NCI-H1105 (cell line): ENCODE data around the gene GPR108.

Experiments
- DNase-seq: peaks from one replicate; lab custom pipeline; 2025; lab: John Stamatoyannopoulos, UW

The GPR108 gene

DNA sequence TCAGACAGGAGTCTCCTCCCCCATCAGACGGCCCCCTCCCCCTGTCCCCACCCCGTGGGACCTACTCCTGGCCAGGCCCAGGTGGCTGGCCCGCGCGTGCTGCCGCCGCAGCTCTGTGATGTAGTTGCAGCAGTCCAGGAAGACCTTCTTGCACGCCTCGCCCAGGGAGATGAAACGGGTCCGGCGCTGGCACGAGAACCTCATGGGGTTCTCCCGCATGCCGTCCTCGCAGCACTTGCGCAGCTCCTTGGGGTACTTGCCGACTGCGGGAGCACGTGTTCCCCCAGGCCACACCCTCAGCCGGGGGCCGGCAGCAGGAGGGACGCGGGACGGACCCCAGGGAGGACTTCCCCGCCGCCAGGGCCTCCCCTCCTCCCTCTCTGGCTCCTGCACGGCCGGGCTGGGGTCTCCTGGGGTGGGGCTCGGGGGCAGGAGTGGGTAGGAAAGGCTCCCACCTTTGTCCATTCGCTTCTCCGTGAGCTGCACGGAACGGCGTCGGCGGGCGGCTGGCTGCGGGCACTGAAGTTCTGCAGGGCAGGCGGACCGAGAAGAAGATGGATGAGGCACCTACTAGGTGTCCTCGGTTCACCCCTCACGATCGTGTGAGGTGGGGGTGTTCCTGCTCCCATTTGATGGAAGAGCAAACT, 30.2 kb downstream of the GPR108 start:
- DNase-seq, result no peak

DNA sequence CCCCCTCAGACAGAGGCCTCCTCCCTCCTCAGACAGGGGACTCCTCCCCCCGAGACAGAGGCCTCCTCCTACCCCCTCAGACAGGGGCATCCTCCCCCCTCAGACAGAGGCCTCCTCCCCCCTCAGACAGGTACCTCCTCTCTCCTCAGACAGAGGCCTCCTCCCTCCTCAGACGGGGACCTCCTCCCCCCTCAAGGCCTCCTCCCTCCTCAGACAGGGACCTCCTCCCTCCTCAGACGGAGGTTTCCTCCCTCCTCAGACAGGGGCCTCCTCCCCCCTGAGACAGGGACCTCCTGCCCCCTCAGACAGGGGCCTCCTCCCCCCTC, 30.8 kb downstream of the GPR108 start:
- DNase-seq, result no peak

DNA sequence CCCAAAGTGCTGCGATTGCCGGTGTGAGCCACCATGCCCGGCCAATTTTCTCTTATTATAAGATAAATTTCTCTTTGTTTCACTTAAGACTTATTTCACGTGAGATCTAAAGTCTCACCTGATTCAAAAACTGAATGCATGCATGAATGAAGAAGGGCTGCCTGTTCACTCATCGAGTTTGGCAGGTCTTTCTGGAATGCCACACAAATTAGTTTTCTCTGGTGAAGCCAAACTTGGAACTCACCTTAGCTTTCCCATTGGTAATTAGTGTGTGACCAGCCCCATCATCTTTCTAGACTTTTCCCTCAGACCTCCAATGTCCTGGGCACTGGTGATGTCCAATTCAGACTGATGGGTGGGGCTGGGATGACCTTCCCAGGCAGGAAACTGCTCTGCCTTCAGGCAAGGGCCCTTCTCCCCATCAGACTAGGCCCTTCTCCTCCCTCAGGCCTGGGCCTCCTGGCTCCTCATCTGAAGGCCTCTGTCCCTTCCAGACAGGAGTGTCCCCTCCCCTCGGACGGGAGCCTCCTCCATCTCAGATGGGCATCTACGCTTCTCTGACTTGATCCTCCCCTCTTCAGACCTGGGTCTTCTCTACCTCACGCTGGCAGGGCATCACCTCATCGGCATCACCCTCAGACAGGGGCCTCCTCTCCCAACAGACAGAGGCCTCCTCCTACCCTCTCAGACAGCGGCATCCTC, 31.3 kb downstream of the GPR108 start:
- no peak for DNase-seq

DNA sequence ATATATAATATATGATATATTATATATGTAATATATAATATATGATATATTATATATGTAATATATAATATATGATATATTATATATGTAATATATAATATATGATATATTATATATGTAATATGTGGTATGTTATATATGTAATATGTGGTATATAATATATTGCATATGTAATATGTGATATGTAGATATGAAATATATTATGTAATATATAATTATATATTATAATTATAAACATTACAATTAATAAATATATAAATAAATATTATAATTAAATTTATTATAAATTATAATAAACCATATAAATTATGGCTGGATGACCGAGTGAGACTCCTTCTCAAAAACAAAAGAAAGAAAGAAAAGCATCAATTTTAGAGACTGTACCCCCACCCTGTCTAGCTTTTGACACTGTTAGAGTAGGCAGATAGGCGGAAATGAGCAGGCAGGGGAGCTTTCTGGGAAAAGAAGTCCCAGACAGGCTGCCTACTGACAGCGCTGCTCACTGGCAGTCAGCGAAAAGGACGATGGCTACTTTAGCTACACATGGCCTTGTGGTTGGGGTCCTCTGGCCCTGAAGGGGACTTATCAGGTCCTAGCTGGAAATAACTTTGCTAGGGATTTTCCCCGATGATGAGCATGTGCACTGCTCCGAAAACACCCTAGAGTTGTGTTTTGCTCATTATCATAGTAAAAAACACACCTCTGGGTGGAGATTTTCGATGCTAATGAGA, 36.6 kb downstream of the GPR108 start:
- DNase-seq, result no peak

DNA sequence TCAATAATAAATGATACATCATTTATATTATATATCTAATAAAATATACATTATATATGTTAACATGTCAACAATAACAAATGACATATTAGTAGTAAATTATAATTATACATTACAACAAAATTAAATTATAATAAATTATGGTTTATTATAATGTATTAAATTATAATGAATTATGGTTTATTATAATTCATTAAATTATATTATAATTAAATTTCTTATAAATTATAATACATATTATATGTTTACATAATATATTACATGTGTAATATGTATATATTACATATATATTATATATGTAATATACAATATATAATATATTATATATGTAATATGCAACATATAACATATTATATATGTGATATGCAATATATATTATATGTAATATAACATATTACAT, 37.4 kb downstream of the GPR108 start:
- DNase-seq, result no peak

DNA sequence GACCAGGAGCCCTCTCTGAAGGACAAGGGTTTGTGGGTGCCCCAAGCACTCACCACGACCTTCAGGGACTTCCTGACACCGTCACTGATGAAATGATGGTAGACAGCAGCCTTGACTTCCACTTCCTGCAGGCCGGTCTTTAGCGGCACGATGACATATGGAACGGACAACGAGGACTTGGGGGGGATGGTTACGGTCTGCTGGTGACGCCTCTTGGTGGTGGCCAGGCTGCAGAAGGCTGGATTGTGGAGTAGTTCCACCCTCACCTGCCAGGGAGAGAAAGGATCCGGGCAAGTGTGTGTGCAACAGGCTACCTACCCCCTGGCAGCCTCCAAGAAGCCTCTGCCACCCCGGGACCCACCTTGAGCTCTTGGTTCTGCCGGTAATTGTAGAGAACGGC, 40.1 kb downstream of the GPR108 start:
- DNase-seq, result no peak

DNA sequence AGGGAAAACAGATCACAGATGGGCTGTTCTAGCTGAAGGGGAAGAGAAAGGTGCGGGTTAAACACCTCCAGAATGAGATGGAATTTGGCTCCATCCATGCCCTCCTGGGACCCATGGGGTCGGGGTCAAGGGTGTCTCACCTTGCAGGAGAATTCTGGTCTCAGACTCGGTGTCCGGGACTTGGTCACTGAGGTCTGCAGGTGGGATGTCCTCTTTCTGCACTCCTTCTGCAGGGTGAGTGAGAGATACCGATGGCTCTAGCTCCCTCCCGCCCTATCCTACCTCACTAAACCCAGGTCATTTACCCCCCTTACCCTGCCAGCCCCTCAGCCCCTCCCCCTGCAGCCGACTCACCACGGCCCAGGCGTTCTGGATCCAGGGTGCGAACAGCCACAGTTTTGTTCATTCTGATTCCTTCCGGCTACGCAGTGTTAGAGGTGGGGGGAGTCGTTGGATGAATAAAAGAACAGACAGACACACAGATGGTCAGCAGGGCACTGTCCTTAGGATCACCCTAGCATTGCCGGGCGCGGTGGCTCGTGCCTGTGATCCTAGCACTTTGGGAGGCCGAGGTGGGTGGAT, 41.0 kb downstream of the GPR108 start:
- DNase-seq, result no peak

DNA sequence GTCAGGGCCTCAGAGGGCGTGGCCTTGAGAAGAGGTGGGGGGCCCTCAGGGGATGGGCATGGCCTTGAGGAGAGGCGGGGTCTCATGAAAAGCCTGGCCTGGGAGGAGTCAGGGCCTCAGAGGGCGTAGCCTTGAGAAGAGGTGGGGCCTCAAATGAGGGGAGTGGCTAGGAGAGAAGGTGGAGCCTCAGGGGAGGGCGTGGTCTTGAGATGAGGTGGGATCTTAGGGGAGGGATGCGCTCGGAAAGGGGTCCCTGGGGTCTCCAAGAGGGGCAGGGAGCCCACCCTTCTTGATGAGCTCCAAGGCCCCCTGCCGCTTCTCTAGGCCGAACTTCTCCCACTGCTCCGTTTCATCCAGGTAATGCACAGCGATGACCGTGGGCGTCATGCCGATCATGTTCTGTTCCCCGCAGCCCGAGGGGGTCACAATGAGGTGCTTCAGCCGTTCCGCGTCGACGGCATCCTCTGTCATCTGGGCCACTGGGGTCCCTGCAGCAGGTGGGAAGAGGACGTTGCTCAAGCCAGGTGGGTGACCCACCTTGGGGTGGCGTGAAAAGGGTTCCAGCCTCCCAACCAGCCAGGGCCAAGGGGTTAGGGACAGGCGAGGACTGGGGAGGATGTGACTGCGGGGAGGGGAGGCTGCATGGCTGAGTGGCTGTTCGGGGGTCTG, 43.1 kb downstream of the GPR108 start:
- no peak for DNase-seq

DNA sequence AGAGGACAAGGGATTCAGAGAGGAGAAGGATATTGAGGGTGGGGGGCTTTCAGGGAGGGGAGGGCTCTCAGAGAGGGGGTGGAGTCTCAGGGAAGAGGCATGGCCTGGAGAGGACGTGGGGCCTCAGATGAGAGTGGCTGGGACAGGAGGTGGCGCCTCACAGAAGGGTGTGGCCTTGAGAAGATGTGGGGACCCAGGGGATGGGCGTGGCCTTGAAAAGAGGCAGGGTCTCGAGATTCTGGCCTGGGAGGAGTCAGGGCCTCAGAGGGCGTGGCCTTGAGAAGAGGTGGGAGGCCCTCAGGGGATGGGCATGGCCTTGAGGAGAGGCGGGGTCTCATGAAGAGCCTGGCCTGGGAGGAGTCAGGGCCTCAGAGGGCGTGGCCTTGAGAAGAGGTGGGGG, 43.7 kb downstream of the GPR108 start:
- DNase-seq, result no peak

DNA sequence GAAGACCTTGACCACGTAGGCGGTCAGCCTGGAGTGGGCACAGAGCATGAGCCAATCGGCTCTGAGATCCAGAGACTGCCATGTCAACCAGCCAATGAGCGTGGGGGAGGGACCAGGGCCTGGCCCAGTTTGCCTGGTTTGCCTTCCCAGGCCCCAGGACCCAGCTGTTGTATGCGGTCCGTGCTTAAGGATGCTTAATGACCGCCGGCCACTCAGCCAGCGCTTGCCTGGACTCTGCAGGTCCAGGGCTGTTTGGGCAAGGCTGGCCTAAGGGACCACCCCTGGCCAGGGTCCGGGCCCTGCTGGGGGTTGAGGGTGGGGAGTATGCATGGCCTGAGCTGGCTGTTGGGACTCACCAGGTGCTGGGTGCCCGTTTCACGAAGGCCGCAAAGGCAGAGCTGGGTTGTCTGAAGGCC, 44.3 kb downstream of the GPR108 start:
- no peak for DNase-seq

DNA sequence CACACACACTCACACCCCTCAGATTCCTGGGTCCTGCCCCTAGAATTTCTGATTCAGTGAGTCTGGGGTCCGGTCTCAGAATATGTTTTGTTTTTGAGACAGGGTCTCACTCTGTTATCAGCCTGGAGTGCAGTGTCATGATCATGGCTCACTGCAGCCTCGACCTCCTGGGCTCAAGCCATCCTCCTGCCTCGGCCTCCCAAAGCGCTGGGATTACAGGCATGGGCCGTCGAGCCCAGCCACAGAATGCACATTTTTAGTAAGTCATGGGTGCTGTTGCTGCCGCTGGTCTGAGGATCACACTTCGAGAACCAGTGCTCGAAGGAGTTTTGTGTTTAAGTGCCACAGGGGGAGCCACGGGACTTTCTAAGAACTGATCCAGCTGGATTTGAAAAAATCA, 45.4 kb downstream of the GPR108 start:
- no peak for DNase-seq

DNA sequence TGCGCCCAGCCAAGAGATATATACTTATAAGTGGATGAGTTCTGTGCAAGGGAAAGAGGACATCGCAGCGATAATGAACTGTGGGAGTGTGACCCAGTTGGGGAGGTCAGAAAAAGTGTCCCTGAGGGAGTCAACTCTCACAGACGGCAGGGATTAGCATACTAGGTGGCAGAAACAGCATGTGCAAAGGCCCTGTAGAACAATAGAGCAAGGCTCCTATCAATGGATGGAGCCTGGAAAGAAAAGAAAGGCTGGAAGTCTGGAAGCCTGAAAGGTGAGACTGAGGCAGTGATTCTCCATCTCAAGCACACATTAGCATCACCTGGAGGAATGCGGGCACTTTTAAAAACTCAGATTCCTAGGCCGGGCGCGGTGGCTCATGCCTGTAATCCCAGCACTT, 46.0 kb downstream of the GPR108 start:
- DNase-seq, result no peak

DNA sequence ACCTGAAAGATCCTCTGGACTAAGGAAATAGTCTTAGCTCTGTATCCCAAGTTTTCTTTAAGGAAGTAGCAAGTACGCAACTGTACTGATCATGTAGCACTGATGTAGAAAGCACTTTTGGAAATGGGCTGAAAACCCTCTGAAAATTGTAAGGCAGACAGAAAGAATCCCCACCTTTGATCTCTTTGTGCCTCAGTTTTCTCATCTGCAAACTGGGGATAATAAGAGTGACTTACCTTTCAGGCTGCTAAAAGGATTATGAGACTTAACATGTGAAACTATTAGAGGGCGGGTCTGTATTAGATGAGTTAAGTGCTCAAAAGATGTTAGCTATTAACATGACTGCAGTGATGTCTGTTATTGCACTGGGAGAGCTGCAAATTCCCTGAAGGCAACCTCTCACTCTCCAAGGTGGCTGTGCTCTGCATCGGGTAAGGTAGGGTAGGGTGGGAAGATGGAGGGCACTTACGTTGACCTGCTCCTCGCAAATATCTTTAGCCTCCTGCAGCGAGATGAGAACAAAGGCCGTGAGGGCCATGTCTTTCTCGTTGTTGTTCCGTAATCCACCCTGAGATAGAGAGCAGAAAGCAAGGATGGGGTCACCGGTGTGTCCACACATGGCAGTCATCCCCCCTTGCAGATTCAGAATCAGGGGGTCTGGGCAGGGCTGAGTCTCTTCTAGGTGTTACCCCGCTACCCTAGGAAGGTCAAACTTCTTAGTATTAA, 47.1 kb downstream of the GPR108 start:
- DNase-seq, result no peak

DNA sequence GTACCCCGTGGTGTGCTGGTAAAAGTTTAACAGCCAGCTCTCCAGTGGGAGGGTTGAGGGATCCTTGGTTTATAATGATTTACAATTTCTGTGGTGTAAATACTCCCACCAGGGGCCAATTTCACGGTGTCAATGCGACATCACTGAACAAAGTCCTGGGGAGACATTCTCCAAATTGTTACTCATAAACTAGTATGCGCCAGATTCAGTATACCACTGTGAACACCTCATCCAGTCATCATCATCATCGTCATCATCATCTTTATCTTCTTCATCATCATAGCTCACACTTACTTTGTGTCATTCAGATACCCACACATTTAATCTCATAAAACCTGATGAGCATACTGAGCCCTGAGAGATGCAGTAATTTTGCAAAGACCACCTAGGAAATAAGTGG, 50.3 kb downstream of the GPR108 start:
- DNase-seq, result no peak

DNA sequence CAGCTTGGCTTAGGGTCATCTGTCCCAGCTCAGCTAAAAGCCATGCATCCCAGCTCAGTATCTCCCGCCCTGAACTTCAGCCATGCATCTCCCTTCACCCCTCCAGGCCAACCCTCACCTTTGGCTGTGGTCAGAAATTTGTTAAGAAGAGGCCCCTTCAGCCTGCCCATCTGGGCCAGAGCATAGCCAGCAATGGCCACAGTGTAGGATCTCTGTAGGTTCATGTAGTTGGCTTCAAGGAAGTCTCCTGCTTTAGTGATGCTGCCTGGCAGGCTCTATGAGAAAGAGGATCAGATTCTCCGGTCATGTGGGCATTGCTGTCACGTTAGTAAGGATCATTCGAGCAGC, 50.8 kb downstream of the GPR108 start:
- DNase-seq, result no peak

DNA sequence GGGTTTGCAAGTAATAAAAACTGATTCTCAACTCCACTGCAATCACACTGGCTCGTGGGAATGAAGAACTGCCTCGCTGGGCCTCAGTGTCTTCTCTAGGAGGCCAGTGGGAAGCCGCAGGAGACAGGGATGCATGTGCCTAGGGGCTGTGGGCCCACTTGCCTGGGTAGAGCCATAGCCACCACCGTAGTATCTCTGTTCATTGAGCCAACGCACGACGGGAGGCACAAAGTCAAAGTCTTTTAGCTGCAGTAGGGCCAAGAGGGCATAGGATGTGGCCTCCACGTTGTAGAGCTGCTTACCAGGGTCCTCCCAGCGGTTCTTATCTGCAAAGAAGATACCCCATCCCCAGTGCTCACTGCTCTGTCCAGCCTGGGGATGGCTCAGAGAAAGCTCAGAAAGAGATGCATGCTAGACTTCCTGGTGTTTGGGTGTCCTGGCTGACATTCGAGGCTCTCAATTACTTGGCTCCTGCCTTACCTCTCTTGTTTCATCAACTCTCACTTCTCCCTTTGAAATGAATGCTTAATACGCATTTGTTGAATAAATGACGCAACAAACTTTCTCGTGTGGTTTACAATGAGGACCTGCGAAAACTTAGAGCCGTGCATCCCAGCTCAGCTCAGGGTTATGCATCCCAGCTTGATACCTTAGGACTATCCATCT, 51.3 kb downstream of the GPR108 start:
- no peak for DNase-seq

DNA sequence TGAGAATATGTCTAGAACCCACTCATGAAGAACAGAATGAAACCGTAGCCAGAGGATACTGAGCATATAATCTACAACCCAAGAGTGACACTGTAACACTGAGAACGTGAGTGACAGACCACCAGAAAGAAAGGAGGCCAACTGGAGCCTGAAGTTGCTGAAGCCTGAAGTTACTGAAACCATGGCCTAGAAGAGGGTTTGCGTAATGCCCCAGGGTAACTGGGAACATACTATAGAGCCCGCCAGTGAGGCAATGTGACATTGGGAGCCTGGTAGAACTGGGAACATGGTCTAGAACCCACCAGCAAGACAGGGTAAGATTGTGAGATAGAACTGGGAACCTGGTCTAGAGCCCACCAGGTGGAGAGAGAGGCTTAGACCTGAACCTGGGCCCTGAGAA, 51.9 kb downstream of the GPR108 start:
- DNase-seq, result no peak

DNA sequence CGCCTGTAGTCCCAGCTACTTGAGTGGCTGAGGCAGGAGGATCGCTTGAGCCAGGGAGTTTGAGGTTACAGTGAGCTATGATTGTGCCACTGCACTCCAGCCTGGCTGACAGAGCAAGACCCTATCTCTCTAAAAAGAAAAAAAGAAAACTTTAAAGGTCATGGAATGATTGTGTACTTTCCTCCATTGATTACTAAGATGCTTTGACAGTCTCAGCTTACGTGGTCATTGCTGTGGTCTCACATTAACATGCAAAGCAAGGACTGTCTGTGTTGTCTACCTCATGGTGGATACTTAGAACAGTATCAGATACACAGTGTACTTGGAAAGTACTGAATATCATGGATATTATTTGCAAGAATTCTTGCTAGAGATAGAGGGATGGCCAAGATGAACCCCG, 53.4 kb downstream of the GPR108 start:
- no peak for DNase-seq

DNA sequence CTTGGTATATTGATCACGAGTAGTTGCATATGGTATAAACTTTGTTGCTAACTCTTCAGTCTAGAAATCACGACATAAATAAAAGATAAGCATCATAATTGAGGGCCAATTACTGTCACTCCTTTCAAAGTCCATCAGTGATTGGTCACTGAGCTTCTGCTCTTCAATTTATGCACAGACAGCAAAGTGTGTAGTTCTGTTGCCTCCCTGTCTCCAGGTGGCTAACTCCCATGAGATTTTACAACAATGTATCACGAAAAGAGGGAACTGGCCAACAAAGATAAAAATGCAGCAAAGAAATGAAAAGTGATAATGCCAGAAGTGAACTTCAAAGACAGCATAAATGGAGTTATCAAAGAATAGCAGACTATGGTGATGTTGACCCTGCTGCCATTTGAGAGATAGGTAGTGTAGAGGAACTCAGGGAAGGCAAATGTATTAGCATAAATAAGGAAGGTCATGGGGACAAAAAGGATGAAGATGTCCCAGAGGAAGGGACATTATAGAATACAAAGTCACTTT, 54.7 kb downstream of the GPR108 start:
- DNase-seq, result no peak

DNA sequence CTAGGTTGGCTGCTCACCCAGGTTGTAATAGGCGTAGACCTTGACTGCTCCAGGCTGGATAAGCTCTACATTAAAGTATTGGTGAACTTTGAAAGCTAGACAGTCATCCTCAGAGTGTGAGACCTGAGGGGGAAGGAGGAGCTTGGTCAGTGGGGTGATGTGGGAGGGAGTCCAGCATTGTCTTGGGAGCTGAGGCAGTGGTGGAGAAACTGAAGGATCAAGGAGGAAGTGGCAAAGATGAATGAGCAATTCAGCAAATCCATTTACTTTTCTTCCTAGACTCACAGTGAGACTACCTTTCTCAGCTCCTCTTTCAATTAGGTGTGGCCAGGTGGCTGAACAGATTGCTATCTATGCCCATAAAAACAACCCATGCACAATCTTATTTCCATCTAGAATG, 57.2 kb downstream of the GPR108 start:
- no peak for DNase-seq
